ENCODE results near the gene ITSN1. TPM values are rescaled to one million over a fixed set of nuclear protein-coding genes. Genes with fewer than 3 reads are reported as not detected.

The ITSN1 gene
- total RNA-seq, 3 donors from 2014 or later (not counting 1 experiment from before 2014, with no cell fraction given): 1.5 to 5.1 (median 2.7) TPM

- Histone ChIP-seq H3K27me3 (ENCODE audit: control insufficient read depth, insufficient read depth, low read length) (no peaks in the 10 kb centered on the region), H3K4me3 (ENCODE audit: low read length) (no peak overlapping the region), H3K36me3 (ENCODE audit: control insufficient read depth, insufficient read depth, low read length) (no peaks in the 10 kb centered on the region), H3K27ac (ENCODE audit: low read length) (no peak overlapping the region), H3K9me3 (ENCODE audit: control insufficient read depth, insufficient read depth, low read length) (no peaks in the 10 kb centered on the region), H3K4me1 (ENCODE audit: control insufficient read depth, insufficient read depth, low read length) (no peaks in the 10 kb centered on the region)
- no peaks in the 10 kb centered on the region for H3K9me3 Mint-ChIP-seq
- WGBS (ENCODE audit: insufficient coverage): 91% methylated on average over 3 of the region's 4 CpGs
- no peak overlapping the region for H3K4me3 Mint-ChIP-seq
- peaks cover 0 to 4% of the 10 kb centered on the region in 2 donors for H3K27me3 Mint-ChIP-seq (ENCODE audit: low read depth in 2 of 2)
- no peaks in the 10 kb centered on the region for H3K36me3 Mint-ChIP-seq
- intact Hi-C loops (cut with micrococcal nuclease): no loop called here
- no peaks in the 10 kb centered on the region for H3K4me1 Mint-ChIP-seq
- ATAC-seq (no peak), DNase-seq (no peak)
- no peak overlapping the region for H3K27ac Mint-ChIP-seq
- TF ChIP-seq CTCF (IDR thresholded peaks at IDR 0.05): no peak
These were observed 193.6 kb downstream of the ITSN1 start for GRCh38 chr21:33835920-33836319.

DNA sequence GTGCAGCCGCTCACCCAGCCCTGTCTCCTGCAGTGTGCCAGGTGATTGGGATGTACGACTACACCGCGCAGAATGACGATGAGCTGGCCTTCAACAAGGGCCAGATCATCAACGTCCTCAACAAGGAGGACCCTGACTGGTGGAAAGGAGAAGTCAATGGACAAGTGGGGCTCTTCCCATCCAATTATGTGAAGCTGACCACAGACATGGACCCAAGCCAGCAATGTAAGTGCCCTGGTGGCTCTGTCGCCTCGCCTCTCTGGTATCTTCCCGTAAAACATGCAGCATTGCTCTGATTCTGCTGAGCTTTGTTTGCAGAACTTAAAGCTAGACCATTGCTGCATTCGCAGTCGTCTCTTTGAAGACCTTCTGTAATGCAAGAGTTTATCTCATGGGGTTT is 194.1 kb downstream of the ITSN1 start:
- H3K36me3 Mint-ChIP-seq: no peaks in the 10 kb centered on the region
- no peak for ATAC-seq
- peaks cover 0 to 4% of the 10 kb centered on the region in 2 donors for H3K27me3 Mint-ChIP-seq (ENCODE audit: low read depth in 2 of 2)
- WGBS (ENCODE audit: insufficient coverage): 93% methylated on average over 11 of the region's 11 CpGs
- no peaks in the 10 kb centered on the region for H3K4me1 Mint-ChIP-seq
- no peaks in the 10 kb centered on the region for H3K36me3 ChIP-seq (ENCODE audit: control insufficient read depth, insufficient read depth, low read length)
- no peaks in the 10 kb centered on the region for H3K27me3 ChIP-seq (ENCODE audit: control insufficient read depth, insufficient read depth, low read length)
- no peak for TF ChIP-seq CTCF (IDR thresholded peaks at IDR 0.05)
- intact Hi-C loops (cut with micrococcal nuclease): no loop called here
- H3K9me3 ChIP-seq (ENCODE audit: control insufficient read depth, insufficient read depth, low read length): no peaks in the 10 kb centered on the region
- H3K4me3 ChIP-seq (ENCODE audit: low read length): no peak overlapping the region
- DNase-seq: no peak
- no peak overlapping the region for H3K4me3 Mint-ChIP-seq
- H3K27ac Mint-ChIP-seq: no peak overlapping the region
- H3K4me1 ChIP-seq (ENCODE audit: control insufficient read depth, insufficient read depth, low read length): no peaks in the 10 kb centered on the region
- no peaks in the 10 kb centered on the region for H3K9me3 Mint-ChIP-seq
- no peak overlapping the region for H3K27ac ChIP-seq (ENCODE audit: low read length)

GRCh38 chr21:33839167-33839716 is 196.9 kb downstream of the ITSN1 start:
- 86% methylated on average over 5 of the region's 5 CpGs for WGBS (ENCODE audit: insufficient coverage)
- Histone ChIP-seq H3K27me3 (ENCODE audit: control insufficient read depth, insufficient read depth, low read length) (no peaks in the 10 kb centered on the region), H3K4me1 (ENCODE audit: control insufficient read depth, insufficient read depth, low read length) (no peaks in the 10 kb centered on the region), H3K27ac (ENCODE audit: low read length) (no peak overlapping the region), H3K4me3 (ENCODE audit: low read length) (no peak overlapping the region), H3K36me3 (ENCODE audit: control insufficient read depth, insufficient read depth, low read length) (no peaks in the 10 kb centered on the region), H3K9me3 (ENCODE audit: control insufficient read depth, insufficient read depth, low read length) (no peaks in the 10 kb centered on the region)
- DNase-seq: no peak
- H3K4me1 Mint-ChIP-seq: no peaks in the 10 kb centered on the region
- no peak for TF ChIP-seq CTCF (IDR thresholded peaks at IDR 0.05)
- H3K9me3 Mint-ChIP-seq: no peaks in the 10 kb centered on the region
- intact Hi-C loops (cut with micrococcal nuclease): no loop called here
- H3K4me3 Mint-ChIP-seq: no peak overlapping the region
- H3K27me3 Mint-ChIP-seq (ENCODE audit: low read depth in 2 of 2): no peaks in the 10 kb centered on the region
- no peak overlapping the region for H3K27ac Mint-ChIP-seq
- no peak for ATAC-seq
- H3K36me3 Mint-ChIP-seq: no peaks in the 10 kb centered on the region

GRCh38 chr21:33839806-33840205 is 197.5 kb downstream of the ITSN1 start:
- Mint-ChIP-seq H3K27ac (no peak overlapping the region), H3K27me3 (ENCODE audit: low read depth in 2 of 2) (peaks cover 0 to 2% of the 10 kb centered on the region in 2 donors), H3K9me3 (no peaks in the 10 kb centered on the region), H3K4me1 (no peaks in the 10 kb centered on the region), H3K36me3 (no peaks in the 10 kb centered on the region), H3K4me3 (no peak overlapping the region)
- Histone ChIP-seq H3K36me3 (ENCODE audit: control insufficient read depth, insufficient read depth, low read length) (no peaks in the 10 kb centered on the region), H3K4me3 (ENCODE audit: low read length) (no peak overlapping the region), H3K4me1 (ENCODE audit: control insufficient read depth, insufficient read depth, low read length) (no peaks in the 10 kb centered on the region), H3K27me3 (ENCODE audit: control insufficient read depth, insufficient read depth, low read length) (no peaks in the 10 kb centered on the region), H3K27ac (ENCODE audit: low read length) (no peak overlapping the region), H3K9me3 (ENCODE audit: control insufficient read depth, insufficient read depth, low read length) (no peaks in the 10 kb centered on the region)
- intact Hi-C loops (cut with micrococcal nuclease): no loop called here
- ATAC-seq (no peak), DNase-seq (no peak)
- TF ChIP-seq CTCF (IDR thresholded peaks at IDR 0.05): no peak
- WGBS (ENCODE audit: insufficient coverage): 91% methylated on average over 5 of the region's 5 CpGs
